Caco-2 (cell line): Measurements from ENCODE around the gene KLHL8. TPM values are rescaled to one million over a fixed set of nuclear protein-coding genes. Genes with fewer than 3 reads are reported as not detected.
A peak's percentile ranks its signal among the peaks of the same experiment; 100 is the strongest.

Experiments
- BruUV-seq: library from RNA; stranded (reverse); fragments of 400-500 nt; replicated peaks from 2 replicates; lab custom pipeline; 2021; lab: Mats Ljungman, UMichigan
- CTCF ChIA-PET: fragments of 300-600 bp; sonication (Branson Sonifier 250); formaldehyde crosslinking; loops from one replicate; lab custom pipeline; 2022; ENCODE audit warnings: antibody characterized with exemption; lab: Charles Lee
- POLR2A ChIA-PET: fragments of 300-600 bp; sonication (Branson Sonifier 250); formaldehyde crosslinking; loops from one replicate; lab custom pipeline; 2022; ENCODE audit warnings: antibody characterized with exemption; lab: Charles Lee
- DNase-seq, 2 experiments: peaks; one replicate each; pipeline versions ENCODE4 v3.0.0 to v3.0.0-alpha.2; 2020 to 2022
- H3K27me3 ChIP-seq: replicated peaks from 2 replicates; pipeline ENCODE4 v1.6.0; 2011; ENCODE audit warnings: low read length; ENCODE audit not compliant: control insufficient read depth, insufficient read depth
- H3K36me3 ChIP-seq: 2 replicates; pipeline ENCODE4 v1.5.1; 2011; ENCODE audit warnings: low read length; ENCODE audit not compliant: control insufficient read depth, insufficient read depth
- H3K4me1 ChIP-seq: fragments of 250-450 bp; sonication (Bioruptor Pico); 2 replicates; pipeline ENCODE4 v1.5.1; 2020; ENCODE audit warnings: mild to moderate bottlenecking
- H3K4me3 ChIP-seq: 2 replicates; pipeline ENCODE4 v1.5.1; 2011; ENCODE audit warnings: low read depth, mild to moderate bottlenecking, control low read depth, low read length
- H3K9me3 ChIP-seq: fragments of 250-450 bp; sonication (Bioruptor Pico); 2 replicates; pipeline ENCODE4 v1.5.1; 2020; ENCODE audit warnings: mild to moderate bottlenecking, moderate library complexity
- H3K27ac Mint-ChIP-seq: one replicate; pipeline ENCODE4 v1.8.0; 2022; ENCODE audit warnings: mixed read lengths; ENCODE audit not compliant: unreplicated experiment
- H3K27me3 Mint-ChIP-seq: one replicate; pipeline ENCODE4 v1.8.0; 2022; ENCODE audit warnings: mixed read lengths; ENCODE audit not compliant: insufficient read depth, unreplicated experiment
- H3K36me3 Mint-ChIP-seq: one replicate; pipeline ENCODE4 v1.8.0; 2022; ENCODE audit warnings: mild to moderate bottlenecking, mixed read lengths; ENCODE audit not compliant: insufficient read depth, unreplicated experiment
- H3K4me1 Mint-ChIP-seq: one replicate; pipeline ENCODE4 v1.8.0; 2022; ENCODE audit warnings: low read depth, mixed read lengths; ENCODE audit not compliant: unreplicated experiment
- H3K4me3 Mint-ChIP-seq: one replicate; pipeline ENCODE4 v1.8.0; 2022; ENCODE audit warnings: mild to moderate bottlenecking, moderate library complexity, mixed read lengths; ENCODE audit not compliant: unreplicated experiment
- H3K9me3 Mint-ChIP-seq: one replicate; pipeline ENCODE4 v1.8.0; 2022; ENCODE audit warnings: mixed read lengths; ENCODE audit not compliant: unreplicated experiment
- CTCF ChIP-seq, 2 experiments: fragments of 200-600 bp in 1 of 2; IDR thresholded peaks; 1 replicate in 1 of 2; 2 replicates in 1 of 2; pipeline versions ENCODE4 v1.5.1 to v1.8.0; 2011 to 2022; ENCODE audit warnings: antibody characterized with exemption in 1 of 2, control low read depth in 1 of 2, inconsistent platforms in 1 of 2, low read depth in 1 of 2, low read length in 1 of 2, mild to moderate bottlenecking in 1 of 2, moderate library complexity in 1 of 2; ENCODE audit not compliant: insufficient read depth in 1 of 2, severe bottlenecking in 1 of 2, unreplicated experiment in 1 of 2
- intact Hi-C: fragments of 100-400 bp; cut with micrococcal nuclease; formaldehyde crosslinking; loops from one replicate; pipeline ENCODE4 v1.10.0; 2022; ENCODE audit not compliant: unreplicated experiment
- total RNA-seq: library from RNA; stranded (reverse); gene quantifications from 2 replicates; pipeline ENCODE4 v1.2.3, GENCODE V29; 2022

KLHL8 gene
- total RNA-seq, 1 experiment from 2014 or later = 27.7 TPM

GRCh38 chr4:87129681-87130080, 90.7 kb downstream of the KLHL8 start:
- peaks cover 4% of the 10 kb centered on the region for H3K36me3 ChIP-seq
- no peak for TF ChIP-seq CTCF (IDR thresholded peaks at IDR 0.05; ENCODE audit: insufficient read depth in 1 of 2, low read depth in 1 of 2, low read length in 1 of 2, severe bottlenecking in 1 of 2, unreplicated experiment in 1 of 2)
- Mint-ChIP-seq H3K36me3 (peaks cover 65% of the 10 kb centered on the region), H3K4me3 (no peak overlapping the region), H3K9me3 (no peaks in the 10 kb centered on the region), H3K27ac (no peak overlapping the region), H3K27me3 (no peaks in the 10 kb centered on the region), H3K4me1 (peaks cover 36% of the 10 kb centered on the region)
- POLR2A ChIA-PET = no interaction called here
- BruUV-seq = no TSS peak
- DNase-seq = no peak
- H3K4me3 ChIP-seq = no peak overlapping the region
- H3K4me1 ChIP-seq = peaks cover 23% of the 10 kb centered on the region
- no peaks in the 10 kb centered on the region for H3K27me3 ChIP-seq
- intact Hi-C loops = no loop called here
- H3K9me3 ChIP-seq = no peaks in the 10 kb centered on the region
- CTCF ChIA-PET = no interaction called here

GRCh38 chr4:87128006-87128705, 92.3 kb downstream of the KLHL8 start:
- H3K4me3 Mint-ChIP-seq = peak overlapping the region; percentile 12
- H3K4me1 ChIP-seq = peaks cover 23% of the 10 kb centered on the region
- H3K27me3 Mint-ChIP-seq = no peaks in the 10 kb centered on the region
- H3K4me1 Mint-ChIP-seq = peaks cover 36% of the 10 kb centered on the region
- H3K27ac Mint-ChIP-seq = peak overlapping the region; percentile 52
- ChIA-PET POLR2A (interaction anchor here (0.7 kb wide), 1 partner anchor 11 kb away, joined by 7 read pairs; no protein-coding TSS in a partner anchor), CTCF (no interaction called here)
- H3K36me3 Mint-ChIP-seq = peaks cover 51% of the 10 kb centered on the region
- BruUV-seq = no TSS peak
- no peaks in the 10 kb centered on the region for H3K9me3 Mint-ChIP-seq
- no peaks in the 10 kb centered on the region for H3K27me3 ChIP-seq
- no peak overlapping the region for H3K4me3 ChIP-seq
- no peaks in the 10 kb centered on the region for H3K9me3 ChIP-seq
- no peak for DNase-seq
- peaks cover 4% of the 10 kb centered on the region for H3K36me3 ChIP-seq
- no peak for TF ChIP-seq CTCF (IDR thresholded peaks at IDR 0.05; ENCODE audit: insufficient read depth in 1 of 2, low read depth in 1 of 2, low read length in 1 of 2, severe bottlenecking in 1 of 2, unreplicated experiment in 1 of 2)
- intact Hi-C loops = loop anchor here (1.0 kb wide), 1 partner anchor 11 kb away; no protein-coding TSS in a partner anchor

GRCh38 chr4:87126056-87126455, 94.4 kb downstream of the KLHL8 start:
- H3K4me1 Mint-ChIP-seq = peaks cover 41% of the 10 kb centered on the region
- no peak overlapping the region for H3K4me3 ChIP-seq
- H3K4me1 ChIP-seq = peaks cover 28% of the 10 kb centered on the region
- H3K36me3 Mint-ChIP-seq = peaks cover 43% of the 10 kb centered on the region
- TF ChIP-seq CTCF (IDR thresholded peaks at IDR 0.05; ENCODE audit: insufficient read depth in 1 of 2, low read depth in 1 of 2, low read length in 1 of 2, severe bottlenecking in 1 of 2, unreplicated experiment in 1 of 2) = no peak
- CTCF ChIA-PET = no interaction called here
- H3K4me3 Mint-ChIP-seq = no peak overlapping the region
- intact Hi-C loops = no loop called here
- peaks cover 5% of the 10 kb centered on the region for H3K36me3 ChIP-seq
- H3K27me3 Mint-ChIP-seq = no peaks in the 10 kb centered on the region
- no peaks in the 10 kb centered on the region for H3K27me3 ChIP-seq
- no peaks in the 10 kb centered on the region for H3K9me3 ChIP-seq
- no TSS peak for BruUV-seq
- peak overlapping the region; percentile 29 for H3K27ac Mint-ChIP-seq
- DNase-seq = no peak
- H3K9me3 Mint-ChIP-seq = no peaks in the 10 kb centered on the region
- POLR2A ChIA-PET = no interaction called here
